H9 (cell line): ENCODE data around the gene MSI2. TPM values are rescaled to one million over a fixed set of nuclear protein-coding genes. Genes with fewer than 3 reads are reported as not detected.
A peak's percentile ranks its signal among the peaks of the same experiment; 100 is the strongest.

Experiments used
- DNase-seq: peaks from one replicate; pipeline ENCODE4 v3.0.0-alpha.2; 2017
- H2AFZ ChIP-seq: one replicate; pipeline ENCODE4 v1.6.1; 2013; ENCODE audit warnings: mild to moderate bottlenecking, low read length, control low read depth, moderate library complexity
- H2AK5ac ChIP-seq: 2 replicates; pipeline ENCODE4 v1.6.1; 2013; ENCODE audit warnings: low read length, control low read depth, mixed read lengths; ENCODE audit not compliant: insufficient read length
- H2BK120ac ChIP-seq: one replicate; pipeline ENCODE4 v1.6.1; 2013; ENCODE audit warnings: low read depth, mild to moderate bottlenecking, low read length, control low read depth, inconsistent platforms; ENCODE audit not compliant: poor library complexity, severe bottlenecking
- H2BK12ac ChIP-seq: 2 replicates; pipeline ENCODE4 v1.6.1; 2013; ENCODE audit warnings: low read length, control low read depth, mixed read lengths, low read depth; ENCODE audit not compliant: insufficient read length
- H2BK15ac ChIP-seq: 2 replicates; pipeline ENCODE4 v1.6.1; 2013; ENCODE audit warnings: low read depth, low read length, control low read depth
- H2BK20ac ChIP-seq: one replicate; pipeline ENCODE4 v1.6.1; 2013; ENCODE audit warnings: low read depth, mild to moderate bottlenecking, low read length, control low read depth, inconsistent platforms; ENCODE audit not compliant: poor library complexity, severe bottlenecking
- H2BK5ac ChIP-seq: 2 replicates; pipeline ENCODE4 v1.6.1; 2013; ENCODE audit warnings: low read length, control low read depth, mixed read lengths; ENCODE audit not compliant: insufficient read length
- H3K14ac ChIP-seq: 2 replicates; pipeline ENCODE4 v1.6.1; 2013; ENCODE audit warnings: low read length, control low read depth; ENCODE audit not compliant: insufficient read depth
- H3K18ac ChIP-seq: 2 replicates; pipeline ENCODE4 v1.6.1; 2013; ENCODE audit warnings: low read depth, mild to moderate bottlenecking, mixed read lengths, low read length, control low read depth; ENCODE audit not compliant: insufficient read length
- H3K23ac ChIP-seq: 2 replicates; pipeline ENCODE4 v1.6.1; 2013; ENCODE audit warnings: low read length, control low read depth, mixed read lengths, low read depth; ENCODE audit not compliant: insufficient read length
- H3K23me2 ChIP-seq: 2 replicates; pipeline ENCODE4 v1.6.1; 2013; ENCODE audit warnings: low read depth, mild to moderate bottlenecking, mixed read lengths, low read length, control low read depth; ENCODE audit not compliant: insufficient read length, poor library complexity, severe bottlenecking
- H3K27ac ChIP-seq: 2 replicates; pipeline ENCODE4 v1.5.1; 2013; ENCODE audit warnings: low read length, control low read depth, mixed read lengths, low read depth; ENCODE audit not compliant: insufficient read length
- H3K27me3 ChIP-seq: 2 replicates; pipeline ENCODE4 v1.6.1; 2013; ENCODE audit warnings: low read length, control low read depth, inconsistent platforms; ENCODE audit not compliant: insufficient read depth
- H3K4ac ChIP-seq: 2 replicates; pipeline ENCODE4 v1.6.1; 2013; ENCODE audit warnings: low read depth, mild to moderate bottlenecking, control low read depth, inconsistent platforms, low read length, moderate library complexity
- H3K4me1 ChIP-seq: 2 replicates; pipeline ENCODE4 v1.6.1; 2013; ENCODE audit warnings: low read length, control low read depth, inconsistent platforms; ENCODE audit not compliant: insufficient read depth
- H3K4me2 ChIP-seq: 2 replicates; pipeline ENCODE4 v1.6.1; 2013; ENCODE audit warnings: low read length, control low read depth, mixed read lengths; ENCODE audit not compliant: insufficient read length, insufficient read depth
- H3K56ac ChIP-seq: 2 replicates; pipeline ENCODE4 v1.6.1; 2013; ENCODE audit warnings: low read depth, mild to moderate bottlenecking, mixed read lengths, low read length, control low read depth; ENCODE audit not compliant: insufficient read length
- H3K79me1 ChIP-seq: 2 replicates; pipeline ENCODE4 v1.6.1; 2013; ENCODE audit warnings: low read depth, mild to moderate bottlenecking, moderate library complexity, low read length, control low read depth, inconsistent platforms; ENCODE audit not compliant: insufficient read depth, poor library complexity, severe bottlenecking
- H3K79me2 ChIP-seq: 2 replicates; pipeline ENCODE4 v1.6.1; 2013; ENCODE audit warnings: low read length, control low read depth, inconsistent platforms; ENCODE audit not compliant: insufficient read depth
- H3K9ac ChIP-seq: 2 replicates; pipeline ENCODE4 v1.6.1; 2013; ENCODE audit warnings: low read length, control low read depth, mixed read lengths; ENCODE audit not compliant: insufficient read length; ENCODE audit errors: extremely low read depth
- H3K9me3 ChIP-seq: one replicate; pipeline ENCODE4 v1.6.1; 2013; ENCODE audit warnings: low read depth, low read length, inconsistent platforms; ENCODE audit not compliant: control insufficient read depth
- H3T11ph ChIP-seq: one replicate; pipeline ENCODE4 v1.6.1; 2013; ENCODE audit warnings: mild to moderate bottlenecking, low read length, control low read depth, inconsistent platforms
- H4K20me1 ChIP-seq: one replicate; pipeline ENCODE4 v1.6.1; 2013; ENCODE audit not compliant: control insufficient read depth, insufficient read length, insufficient read depth
- H4K5ac ChIP-seq: 2 replicates; pipeline ENCODE4 v1.6.1; 2013; ENCODE audit warnings: low read depth, mild to moderate bottlenecking, mixed read lengths, low read length, control low read depth; ENCODE audit not compliant: insufficient read length
- H4K8ac ChIP-seq: replicated peaks from 2 replicates; pipeline ENCODE4 v1.6.1; 2013; ENCODE audit warnings: low read length, control low read depth, mixed read lengths, low read depth; ENCODE audit not compliant: insufficient read length
- H4K91ac ChIP-seq: 2 replicates; pipeline ENCODE4 v1.6.1; 2013; ENCODE audit warnings: low read depth, mild to moderate bottlenecking, moderate library complexity, mixed read lengths, low read length, control low read depth; ENCODE audit not compliant: insufficient read length
- H3K27ac Mint-ChIP-seq, 3 experiments: 2 replicates in 2 of 3; 3 replicates in 1 of 3; pipeline ENCODE4 v1.8.0; 2020 to 2021; ENCODE audit warnings: mixed read lengths in 3 of 3, mild to moderate bottlenecking in 1 of 3, moderate library complexity in 1 of 3
- H3K27me3 Mint-ChIP-seq: 2 replicates; pipeline ENCODE4 v1.8.0; 2021; ENCODE audit warnings: low read depth, mild to moderate bottlenecking, moderate library complexity, mixed read lengths
- H3K36me3 Mint-ChIP-seq, 3 experiments: 2 replicates in 2 of 3; 3 replicates in 1 of 3; pipeline ENCODE4 v1.8.0; 2020 to 2021; ENCODE audit warnings: low read depth in 3 of 3, mixed read lengths in 3 of 3; ENCODE audit not compliant: insufficient read depth in 1 of 3
- H3K4me1 Mint-ChIP-seq, 2 experiments: 2 replicates each; pipeline ENCODE4 v1.8.0; 2020; ENCODE audit warnings: mixed read lengths in 2 of 2
- H3K4me3 Mint-ChIP-seq, 2 experiments: 2 replicates in 1 of 2; 3 replicates in 1 of 2; pipeline ENCODE4 v1.8.0; 2020 to 2021; ENCODE audit warnings: mild to moderate bottlenecking in 2 of 2, mixed read lengths in 2 of 2, moderate library complexity in 1 of 2
- H3K9me3 Mint-ChIP-seq, 2 experiments: 2 replicates in 1 of 2; 3 replicates in 1 of 2; pipeline ENCODE4 v1.8.0; 2020; ENCODE audit warnings: mild to moderate bottlenecking in 2 of 2, mixed read lengths in 2 of 2, moderate library complexity in 1 of 2
- WGBS: extraction: QIAGEN DNeasy Blood & Tissue Kit; methylation state at CpG from one replicate; pipeline ENCODE4 v1.1.7; 2013; ENCODE audit warnings: missing lambda C conversion rate, low lambda C conversion rate, mixed read lengths; ENCODE audit not compliant: insufficient read length; ENCODE audit errors: extremely low coverage; 5-methylcytosine and 5-hydroxymethylcytosine counted together
- total RNA-seq: library from RNA; stranded (reverse); gene quantifications from 2 replicates; pipeline ENCODE4 v1.2.1, GENCODE V29; 2021
- TF ChIP-seq, protein P1 (sequence below): fragments of 200-600 bp; sonication (generic); conservative IDR thresholded peaks from 3 replicates; pipeline ENCODE4 v1.8.0; 2021; ENCODE audit warnings: antibody characterized with exemption, mild to moderate bottlenecking

MSI2 gene
- total RNA-seq, 1 experiment from 2014 or later = 98.5 TPM

DNA sequence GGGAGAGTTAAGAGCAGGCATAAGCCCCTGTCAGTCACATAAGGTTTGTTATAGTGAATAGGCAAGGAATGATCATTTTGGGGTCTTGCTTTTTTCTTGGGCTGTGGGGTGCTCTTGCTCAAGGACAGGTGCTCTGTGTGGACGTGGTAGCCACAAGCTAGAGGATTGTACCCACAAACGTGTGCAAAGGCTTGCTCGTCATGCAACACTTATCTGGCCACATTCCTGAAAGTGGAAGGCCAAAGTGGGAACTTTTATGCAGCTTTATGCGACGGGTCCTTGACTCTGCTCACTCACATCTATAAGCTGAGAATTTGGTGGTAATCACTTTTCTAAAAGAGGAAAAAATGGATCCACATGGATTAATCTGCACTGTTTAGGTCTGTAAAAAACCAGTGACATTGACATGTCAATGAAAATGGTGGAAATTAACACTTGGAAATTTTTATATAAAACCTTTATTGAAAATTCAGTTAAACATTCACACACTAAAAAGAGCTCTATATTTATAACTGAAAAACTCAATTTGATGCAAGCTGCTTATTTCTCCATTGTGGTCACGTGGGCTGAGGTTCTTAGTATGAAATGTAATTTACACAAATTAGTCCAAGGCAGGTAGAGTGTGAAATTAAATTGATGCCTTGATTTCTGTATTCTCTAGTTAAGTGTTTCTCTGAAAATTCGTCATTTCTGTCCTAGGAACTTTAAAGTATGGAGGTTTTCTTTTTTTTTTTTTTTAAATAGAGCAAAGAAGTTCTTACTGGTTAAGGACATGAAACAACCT lies 162.3 kb downstream of the MSI2 start:
- no peak overlapping the region for H3T11ph ChIP-seq
- H2BK20ac ChIP-seq = no peak overlapping the region
- no peak overlapping the region for H2AFZ ChIP-seq
- H3K27ac Mint-ChIP-seq = peak overlapping the region in 1 of 3 experiments; percentile 64; a peak in 1 of 7 replicates
- H2BK5ac ChIP-seq = no peak overlapping the region
- no CpG with 5 or more reads among the region's 7 CpGs for WGBS
- no peak overlapping the region for H3K27ac ChIP-seq
- no peak overlapping the region for H2AK5ac ChIP-seq
- peaks cover 4 to 11% (median 5%) of the 10 kb centered on the region in 3 experiments; a peak in 3 of 7 replicates for H3K36me3 Mint-ChIP-seq
- H3K4ac ChIP-seq = no peak overlapping the region
- no peaks in the 10 kb centered on the region for H3K4me1 ChIP-seq
- no peaks in the 10 kb centered on the region for H3K27me3 ChIP-seq
- H3K9me3 ChIP-seq = no peaks in the 10 kb centered on the region
- no peak overlapping the region for H3K56ac ChIP-seq
- no peak overlapping the region for H3K9ac ChIP-seq
- H3K4me1 Mint-ChIP-seq = peaks cover 12 to 34% of the 10 kb centered on the region in 2 experiments
- no peak overlapping the region for H3K14ac ChIP-seq
- no peak overlapping the region for H3K4me3 Mint-ChIP-seq
- no peak overlapping the region for H2BK15ac ChIP-seq
- H3K4me2 ChIP-seq = no peak overlapping the region
- no peak for DNase-seq
- no peak overlapping the region for H2BK120ac ChIP-seq
- H3K18ac ChIP-seq = no peak overlapping the region
- no peak overlapping the region for H4K91ac ChIP-seq
- no peaks in the 10 kb centered on the region for H3K23me2 ChIP-seq
- no peaks in the 10 kb centered on the region for H3K79me2 ChIP-seq
- no peak overlapping the region for H2BK12ac ChIP-seq
- H3K9me3 Mint-ChIP-seq = no peaks in the 10 kb centered on the region
- no peak overlapping the region for H3K23ac ChIP-seq
- no peak overlapping the region for H4K8ac ChIP-seq
- no peaks in the 10 kb centered on the region for H3K79me1 ChIP-seq
- no peaks in the 10 kb centered on the region for H4K20me1 ChIP-seq
- H4K5ac ChIP-seq = no peak overlapping the region
- no peaks in the 10 kb centered on the region for H3K27me3 Mint-ChIP-seq
- TF ChIP-seq, protein P1, sequence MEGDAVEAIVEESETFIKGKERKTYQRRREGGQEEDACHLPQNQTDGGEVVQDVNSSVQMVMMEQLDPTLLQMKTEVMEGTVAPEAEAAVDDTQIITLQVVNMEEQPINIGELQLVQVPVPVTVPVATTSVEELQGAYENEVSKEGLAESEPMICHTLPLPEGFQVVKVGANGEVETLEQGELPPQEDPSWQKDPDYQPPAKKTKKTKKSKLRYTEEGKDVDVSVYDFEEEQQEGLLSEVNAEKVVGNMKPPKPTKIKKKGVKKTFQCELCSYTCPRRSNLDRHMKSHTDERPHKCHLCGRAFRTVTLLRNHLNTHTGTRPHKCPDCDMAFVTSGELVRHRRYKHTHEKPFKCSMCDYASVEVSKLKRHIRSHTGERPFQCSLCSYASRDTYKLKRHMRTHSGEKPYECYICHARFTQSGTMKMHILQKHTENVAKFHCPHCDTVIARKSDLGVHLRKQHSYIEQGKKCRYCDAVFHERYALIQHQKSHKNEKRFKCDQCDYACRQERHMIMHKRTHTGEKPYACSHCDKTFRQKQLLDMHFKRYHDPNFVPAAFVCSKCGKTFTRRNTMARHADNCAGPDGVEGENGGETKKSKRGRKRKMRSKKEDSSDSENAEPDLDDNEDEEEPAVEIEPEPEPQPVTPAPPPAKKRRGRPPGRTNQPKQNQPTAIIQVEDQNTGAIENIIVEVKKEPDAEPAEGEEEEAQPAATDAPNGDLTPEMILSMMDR = no peak
